NCI-H1694 treated with DMSO at 0.1 percent for 48 hours (cell line): Measurements from ENCODE around the gene MAP4K1.
A peak's percentile ranks its signal among the peaks of the same experiment; 100 is the strongest.
"Not testable (repeated sequence)": the region's sequence is repeated elsewhere in the genome, so short reads cannot be mapped to it uniquely, and the experiment has no call there.

Source experiments
- DNase-seq: peaks from one replicate; lab custom pipeline; 2025; lab: John Stamatoyannopoulos, UW

The MAP4K1 gene

DNA sequence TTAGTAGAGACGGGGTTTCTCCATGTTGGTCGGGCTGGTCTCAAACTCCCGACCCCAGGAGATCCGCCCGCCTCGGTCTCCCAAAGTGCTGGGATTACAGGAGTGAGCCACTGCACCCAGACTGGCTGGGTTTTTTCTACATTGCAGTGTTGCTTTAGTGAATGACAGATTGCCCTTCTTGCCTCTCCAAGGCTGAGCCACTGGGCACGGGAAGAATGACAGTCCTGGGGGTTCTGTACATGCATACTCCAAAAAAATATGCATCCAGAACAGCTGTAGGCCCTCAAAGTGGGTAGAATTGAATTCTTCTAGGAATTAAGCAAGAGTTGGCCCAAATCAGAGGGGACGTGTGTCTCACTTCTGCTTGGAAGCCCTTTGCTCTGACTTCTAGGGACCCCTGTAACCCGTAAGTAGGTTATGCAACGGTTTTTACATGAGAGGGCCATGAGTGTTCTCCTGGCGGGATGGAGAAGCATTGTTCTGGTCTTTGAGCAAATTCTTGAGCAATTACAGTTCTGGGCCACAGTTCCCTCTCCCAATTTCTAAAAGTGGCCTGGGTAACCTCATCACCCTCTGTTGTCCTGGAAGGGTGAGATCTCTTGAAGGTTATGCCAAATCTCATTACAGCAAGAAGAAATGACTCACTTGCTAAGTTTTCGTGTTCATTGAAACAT is 33.3 kb upstream of the MAP4K1 start:
- no peak for DNase-seq

DNA sequence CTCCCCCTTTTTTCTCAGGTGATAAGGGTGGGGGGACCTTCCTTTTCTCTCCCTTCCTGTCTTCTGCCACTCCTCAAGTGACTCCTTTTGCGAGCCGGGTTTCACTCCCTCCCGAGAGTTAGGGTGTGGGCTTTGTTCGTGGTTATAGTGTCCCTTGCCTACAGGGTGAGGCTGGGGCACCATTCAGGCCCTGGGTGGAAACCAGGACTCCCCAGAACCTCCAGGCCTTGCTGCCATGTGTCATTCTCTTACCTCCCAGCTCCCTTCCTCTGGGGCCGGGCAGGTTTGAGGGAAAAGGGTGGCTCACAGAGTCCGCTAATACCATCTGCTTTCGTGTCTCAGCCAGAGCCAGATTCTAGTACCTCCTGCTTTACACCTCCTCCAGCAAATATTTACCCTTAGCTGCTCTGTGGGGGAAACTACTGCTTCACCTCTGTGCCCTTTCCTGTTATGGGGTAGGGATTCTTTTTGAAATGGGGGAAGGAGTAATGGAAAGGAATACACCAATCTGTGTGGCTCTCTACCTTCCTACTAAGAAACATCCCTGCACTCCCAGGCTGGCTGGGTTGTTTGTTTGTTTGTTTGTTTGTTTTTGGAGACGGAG is 32.5 kb upstream of the MAP4K1 start:
- DNase-seq = no peak

DNA sequence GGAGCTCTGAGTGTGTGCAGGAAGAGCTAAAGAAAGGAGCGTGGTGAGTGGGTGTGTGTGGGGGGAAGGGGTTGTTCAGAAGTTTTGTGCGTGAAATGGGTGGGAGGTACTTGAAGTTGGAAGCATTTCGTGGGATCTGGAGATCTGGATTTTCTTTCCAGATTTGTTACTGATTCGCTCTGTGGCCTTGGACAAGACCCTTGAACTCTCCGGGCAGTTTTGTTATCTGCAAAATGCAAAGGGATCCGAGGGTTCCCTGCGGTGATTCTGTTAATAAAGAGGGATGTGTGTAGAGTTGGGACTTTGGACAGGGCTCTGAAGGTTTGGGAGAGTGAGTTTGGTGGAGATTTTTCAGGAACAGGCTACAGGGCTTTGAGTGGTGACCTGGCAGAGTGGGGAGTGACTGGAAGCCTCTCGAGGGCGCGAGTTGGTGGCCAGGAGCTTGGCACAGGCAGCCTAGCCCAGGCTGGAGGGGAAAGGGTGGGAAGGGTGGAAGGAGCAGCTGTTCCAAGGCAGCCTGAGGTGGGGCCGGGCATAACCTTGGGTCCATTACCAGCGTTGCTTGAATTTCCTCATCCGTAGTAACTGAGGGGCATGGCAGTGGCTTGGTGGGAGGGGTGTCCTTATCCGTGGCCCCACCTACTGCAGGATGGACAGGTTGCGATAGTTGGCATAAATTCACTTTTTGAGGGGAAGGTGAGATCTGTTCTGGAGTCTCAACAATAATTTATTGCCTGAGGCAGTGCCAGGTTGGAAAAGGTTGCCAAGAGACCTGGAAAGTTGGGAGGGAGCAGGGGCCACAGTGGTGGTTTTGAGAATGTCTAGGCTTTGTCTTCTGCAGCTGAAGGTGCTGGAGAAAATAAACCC is 31.8 kb upstream of the MAP4K1 start:
- no peak for DNase-seq

GRCh38 chr19:38648769-38649304 is 31.1 kb upstream of the MAP4K1 start:
- no peak for DNase-seq

- no peak for DNase-seq
Measured at GRCh38 chr19:38647966-38648768, 30.4 kb upstream of the MAP4K1 start.

DNA sequence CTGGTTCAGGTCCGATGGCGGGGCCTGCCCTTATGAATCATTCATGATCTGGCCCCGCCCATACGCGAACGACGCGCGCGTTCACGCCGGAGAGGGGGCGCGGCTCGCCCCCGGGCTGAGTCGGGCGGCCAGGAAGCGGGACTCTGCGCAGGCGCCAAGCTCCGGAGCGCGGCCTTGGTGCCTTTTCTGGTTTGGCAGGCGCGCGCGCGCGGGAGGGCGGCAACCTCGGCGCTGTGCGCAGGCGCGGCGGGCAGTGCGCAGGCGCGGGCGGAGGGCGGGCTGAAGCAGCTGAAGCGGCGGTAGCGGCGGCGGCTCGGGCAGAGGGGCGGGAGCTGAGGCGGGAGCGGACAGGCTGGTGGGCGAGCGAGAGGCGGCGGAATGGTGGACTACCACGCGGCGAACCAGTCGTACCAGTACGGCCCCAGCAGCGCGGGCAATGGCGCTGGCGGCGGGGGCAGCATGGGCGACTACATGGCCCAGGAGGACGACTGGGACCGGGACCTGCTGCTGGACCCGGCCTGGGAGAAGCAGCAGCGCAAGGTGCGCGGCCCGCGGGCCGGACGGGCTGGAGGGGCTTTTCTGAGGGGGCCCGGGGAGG is 29.7 kb upstream of the MAP4K1 start, which contains the start of gene ACTN4:
TSS of gene ACTN4 (plus strand) at position 282 of the 598 bp plus-strand sequence. CDS start at position 379, 97 bp downstream.
- peak; percentile 95 for DNase-seq

DNA sequence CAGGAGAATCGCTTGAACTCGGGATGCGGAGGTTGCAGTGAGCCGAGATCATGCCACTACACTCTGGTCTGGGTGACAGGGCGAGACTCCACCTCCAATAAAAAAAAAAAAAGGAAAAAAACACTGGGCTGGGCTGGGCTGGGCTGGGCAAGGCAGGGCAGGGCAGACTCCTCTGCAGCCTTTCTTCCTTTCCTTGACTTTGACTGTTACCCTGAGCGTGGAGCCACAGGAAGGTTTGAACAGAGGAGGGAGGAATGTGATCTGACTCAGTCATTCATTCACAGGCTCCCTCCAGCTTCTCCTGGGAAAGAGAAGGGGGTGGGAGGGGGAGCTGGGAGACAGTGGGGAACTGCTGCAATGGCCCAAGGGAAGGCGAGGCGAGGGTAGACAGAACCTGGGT is 27.0 kb upstream of the MAP4K1 start:
- no peak for DNase-seq

GRCh38 chr19:38642176-38642575 is 24.4 kb upstream of the MAP4K1 start:
- DNase-seq = no peak

GRCh38 chr19:38640368-38640767 is 22.6 kb upstream of the MAP4K1 start:
- DNase-seq = no peak

GRCh38 chr19:38639679-38640078 is 21.9 kb upstream of the MAP4K1 start:
- DNase-seq = no peak

DNA sequence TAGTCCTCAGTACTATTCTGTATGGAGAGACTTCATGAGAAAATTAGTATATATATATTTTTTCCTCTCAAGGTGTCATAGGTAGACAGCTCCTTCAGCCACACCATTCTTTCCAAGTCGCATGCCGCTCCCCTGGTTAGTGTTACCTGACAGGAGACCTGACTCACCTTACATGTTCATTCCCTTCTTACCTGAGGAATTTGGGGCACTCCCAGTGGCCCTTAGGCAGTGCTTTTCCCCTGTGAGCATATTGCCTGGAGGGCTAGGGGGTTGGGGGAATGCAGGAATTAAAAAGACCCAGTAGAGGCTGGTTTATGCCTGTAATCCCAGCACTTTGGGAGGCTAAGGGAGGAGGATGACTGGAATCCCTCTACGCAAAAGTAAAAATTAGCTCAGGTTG is 20.7 kb upstream of the MAP4K1 start:
- DNase-seq = no peak

DNA sequence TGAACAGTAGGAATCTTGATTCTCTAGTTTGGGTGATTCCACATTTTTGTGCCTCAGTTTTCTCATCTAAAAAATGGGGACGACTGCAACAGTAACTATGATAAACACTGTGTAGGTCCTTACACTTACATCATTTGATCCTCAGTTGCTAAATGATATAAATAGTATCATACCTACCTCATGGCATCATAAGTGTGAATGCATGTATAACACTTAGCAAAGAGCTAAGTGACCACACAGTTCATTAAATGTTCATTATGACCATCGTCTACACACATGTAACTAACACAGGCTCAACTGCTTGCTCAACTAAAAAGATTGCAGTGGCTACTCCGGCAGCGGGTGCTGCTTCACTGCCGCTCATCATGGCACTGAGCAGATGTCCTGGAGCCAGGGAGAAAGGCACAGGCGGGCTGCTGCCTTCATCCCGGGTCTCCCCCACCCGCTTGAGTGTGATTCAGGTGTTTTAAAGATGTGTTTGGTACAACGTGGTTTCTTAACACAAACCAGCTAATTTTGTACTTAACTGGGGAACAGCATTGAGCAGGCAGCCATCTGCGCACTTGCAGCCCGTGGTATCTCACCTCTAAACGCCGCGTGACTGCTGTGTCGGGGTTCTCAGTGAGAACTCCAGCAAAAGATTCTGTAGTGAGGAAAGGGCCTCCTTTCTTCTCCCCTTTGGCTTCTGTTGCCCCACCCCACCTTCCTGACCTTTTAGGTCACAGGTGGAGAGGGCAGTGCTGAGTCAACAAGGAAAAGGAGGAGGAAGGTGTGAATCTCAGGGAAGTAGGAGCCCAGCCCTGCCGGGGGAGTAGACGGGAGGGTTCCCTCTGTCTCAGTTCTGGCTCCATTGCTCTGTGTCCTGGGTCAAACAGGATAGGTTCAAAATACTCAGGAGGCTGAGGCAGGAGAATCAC is 18.0 kb upstream of the MAP4K1 start:
- no peak for DNase-seq

DNA sequence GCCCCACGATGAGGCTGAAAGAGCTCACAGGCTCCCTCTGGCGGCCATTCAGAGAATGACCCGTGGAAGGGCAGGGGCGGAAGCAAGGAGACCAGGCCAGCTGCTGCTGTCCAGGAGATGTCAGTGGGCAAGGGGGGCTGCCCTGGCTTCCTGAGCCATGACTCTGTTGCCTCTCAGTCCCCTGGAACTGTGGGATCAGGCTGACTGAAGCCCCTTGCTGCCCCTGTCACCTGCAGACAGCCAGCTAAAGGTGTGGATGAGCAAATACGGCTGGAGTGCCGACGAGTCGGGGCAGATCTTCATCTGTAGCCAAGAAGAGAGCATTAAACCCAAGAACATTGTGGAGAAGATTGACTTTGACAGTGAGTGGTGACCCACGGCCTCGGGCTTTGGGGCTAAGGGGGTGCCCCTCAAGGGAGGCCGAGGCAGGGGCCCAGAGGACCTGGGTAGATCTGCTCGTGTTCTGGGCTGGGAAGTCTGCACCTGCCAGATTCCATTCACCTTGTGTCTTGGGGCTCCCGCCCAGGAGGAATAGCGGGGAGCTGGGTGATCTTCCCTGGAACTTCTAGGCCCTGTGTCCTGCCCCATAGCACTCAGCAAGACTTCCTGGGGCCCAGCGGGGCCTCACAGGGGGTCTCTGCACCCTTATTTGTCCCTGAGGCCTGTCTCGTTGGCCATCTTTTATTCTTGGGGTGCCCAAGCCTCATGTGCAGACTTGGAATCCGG is 17.2 kb upstream of the MAP4K1 start:
- DNase-seq = peak; percentile 39

DNA sequence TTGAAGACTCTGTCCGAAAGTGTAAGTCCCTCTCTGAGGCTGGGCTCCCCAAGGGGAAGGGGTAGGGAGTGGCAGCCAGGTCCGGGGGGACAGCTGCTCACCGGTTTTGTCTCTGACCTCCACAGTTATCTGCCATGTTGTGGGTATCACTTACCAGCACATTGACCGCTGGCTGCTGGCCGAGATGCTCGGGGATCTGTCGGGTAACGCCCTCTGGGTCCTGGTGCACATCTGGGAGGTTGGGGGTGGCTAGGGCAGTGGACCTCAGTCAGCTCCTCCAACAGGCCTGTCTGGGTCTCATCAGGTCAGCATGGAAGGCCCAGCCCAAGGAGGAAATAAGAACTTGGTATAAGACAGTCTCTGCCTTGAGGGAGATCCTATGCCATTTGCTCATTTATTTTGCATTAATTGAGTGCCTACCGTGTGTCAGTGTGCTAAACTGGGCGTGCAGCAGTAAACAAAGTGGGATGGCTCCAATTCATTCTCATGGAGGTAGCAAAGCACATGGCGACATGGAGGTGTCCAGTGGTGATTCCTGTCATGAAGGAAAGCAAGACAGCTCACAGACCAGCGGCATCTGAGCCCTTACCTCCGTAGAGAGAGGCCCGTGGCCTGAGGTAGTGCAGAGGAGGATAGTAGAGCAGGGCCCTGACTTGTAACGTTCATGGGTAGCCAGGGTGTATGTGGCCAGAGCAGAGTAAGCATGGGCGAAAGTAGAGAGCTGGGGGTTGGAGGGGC is 14.9 kb upstream of the MAP4K1 start:
- no peak for DNase-seq

DNA sequence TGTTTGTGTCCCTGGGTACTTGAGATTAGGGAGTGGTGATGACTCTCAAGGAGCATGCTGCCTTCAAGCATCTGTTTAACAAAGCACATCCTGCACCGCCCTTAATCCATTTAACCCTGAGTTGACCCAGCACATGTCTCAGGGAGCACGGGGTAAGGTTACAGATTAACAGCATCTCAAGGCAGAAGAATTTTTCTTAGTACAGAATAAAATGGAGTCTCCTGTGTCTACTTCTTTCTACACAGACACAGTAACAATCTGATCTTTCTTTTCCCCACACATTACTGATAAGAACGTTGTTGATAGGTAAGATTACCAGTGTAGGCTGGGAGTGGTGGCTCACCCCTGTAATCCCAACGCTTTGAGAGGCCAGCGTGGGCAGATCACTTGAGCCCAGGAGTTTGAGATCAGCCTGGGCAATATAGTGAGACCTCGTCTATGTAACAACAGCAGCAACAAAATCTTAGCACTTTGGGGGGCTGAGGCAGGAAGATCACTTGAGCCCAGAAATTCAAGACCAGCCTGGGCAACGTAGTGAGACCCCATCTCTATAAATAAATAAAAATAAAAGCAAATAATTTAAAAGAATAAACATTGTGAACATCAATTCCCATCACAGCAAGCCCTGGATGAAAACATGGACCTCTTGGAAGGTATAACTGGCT is 14.2 kb upstream of the MAP4K1 start:
- DNase-seq = not testable (repeated sequence)

GRCh38 chr19:38631301-38631700 is 13.5 kb upstream of the MAP4K1 start:
- DNase-seq = not testable (repeated sequence)

DNA sequence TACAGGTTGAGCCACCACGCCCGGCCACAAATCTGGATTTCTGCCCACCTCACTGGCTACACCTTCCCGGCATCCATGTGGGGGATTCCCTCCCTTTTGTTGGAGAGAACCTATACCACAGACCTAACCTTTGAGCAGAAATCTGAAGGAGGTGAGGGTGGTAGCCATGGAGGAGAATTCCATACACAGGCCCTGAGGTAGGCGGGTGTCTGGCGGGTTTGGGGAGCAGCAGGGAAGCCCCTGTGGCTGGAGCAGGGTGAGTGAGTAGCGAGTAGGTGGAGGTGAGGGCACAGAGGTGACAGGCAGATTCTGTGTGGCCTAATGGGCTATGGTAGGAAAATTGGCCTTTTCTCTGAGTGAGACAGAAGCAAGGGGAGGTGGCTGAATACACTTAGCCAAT is 11.8 kb upstream of the MAP4K1 start:
- no peak for DNase-seq

DNA sequence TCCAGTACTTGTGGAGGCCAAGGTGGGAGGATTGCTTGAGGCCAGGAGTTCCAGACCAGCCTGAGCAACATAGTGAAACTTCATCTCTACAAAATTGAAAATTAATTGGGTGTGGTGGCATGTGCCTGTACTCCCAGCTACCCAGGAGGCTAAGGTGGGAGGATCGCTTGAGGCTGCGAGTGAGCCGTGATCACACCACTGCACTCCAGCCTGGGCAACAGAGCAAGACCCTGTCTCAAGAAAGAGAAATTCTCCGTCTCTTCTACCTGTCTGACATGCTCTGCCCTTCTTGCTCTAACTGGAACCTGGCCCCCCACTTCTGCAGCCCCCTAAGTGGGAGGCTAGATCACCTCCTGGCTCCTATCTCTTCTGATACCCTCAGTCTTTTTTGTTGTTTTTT is 8.6 kb upstream of the MAP4K1 start:
- no peak for DNase-seq
